ENCODE data around the gene ANKS1B. TPM values are rescaled to one million over a fixed set of nuclear protein-coding genes. Genes with fewer than 3 reads are reported as not detected.
"Not testable (repeated sequence)": the region's sequence is repeated elsewhere in the genome, so short reads cannot be mapped to it uniquely, and the experiment has no call there.

Gene ANKS1B
- total and polyA plus RNA-seq, 9 donors: 1.4 to 5.6 (median 2.7) TPM

DNA sequence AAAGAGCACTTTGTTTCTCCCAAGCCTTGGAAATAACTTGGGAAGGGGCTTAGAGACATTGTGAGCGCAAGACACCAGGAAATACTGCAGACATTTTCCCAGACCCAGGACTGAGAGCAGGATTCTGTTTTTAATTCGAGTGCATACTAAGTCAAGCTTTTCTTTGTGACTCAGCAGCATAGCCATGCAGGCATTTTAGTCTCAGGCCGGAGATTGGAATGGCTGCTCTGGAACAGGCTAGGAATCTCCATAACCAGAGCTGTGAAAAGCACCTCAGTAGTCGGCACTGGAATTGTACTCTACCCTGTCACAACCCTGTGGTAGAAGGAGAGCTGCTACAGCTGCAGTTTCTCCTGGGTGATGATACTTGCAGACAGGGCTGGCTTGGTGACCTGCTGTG lies 366.1 kb downstream of the ANKS1B start:
- 64% methylated on average over 3 of the region's 4 CpGs for WGBS (ENCODE audit: insufficient coverage)
- no peaks in the 10 kb centered on the region for H3K27me3 ChIP-seq (ENCODE audit: control insufficient read depth, insufficient read depth, low read length)
- H3K4me1 ChIP-seq (ENCODE audit: control insufficient read depth, insufficient read depth, low read length): no peaks in the 10 kb centered on the region
- no peak for DNase-seq
- H3K4me3 ChIP-seq (ENCODE audit: low read length): no peak overlapping the region
- H3K9me3 ChIP-seq (replicated peaks; ENCODE audit: control insufficient read depth, low read depth, low read length): peaks cover 26% of the 10 kb centered on the region
- H3K27ac ChIP-seq (ENCODE audit: low read length): no peak overlapping the region
- H3K36me3 ChIP-seq (ENCODE audit: control insufficient read depth, insufficient read depth, low read length): no peaks in the 10 kb centered on the region

DNA sequence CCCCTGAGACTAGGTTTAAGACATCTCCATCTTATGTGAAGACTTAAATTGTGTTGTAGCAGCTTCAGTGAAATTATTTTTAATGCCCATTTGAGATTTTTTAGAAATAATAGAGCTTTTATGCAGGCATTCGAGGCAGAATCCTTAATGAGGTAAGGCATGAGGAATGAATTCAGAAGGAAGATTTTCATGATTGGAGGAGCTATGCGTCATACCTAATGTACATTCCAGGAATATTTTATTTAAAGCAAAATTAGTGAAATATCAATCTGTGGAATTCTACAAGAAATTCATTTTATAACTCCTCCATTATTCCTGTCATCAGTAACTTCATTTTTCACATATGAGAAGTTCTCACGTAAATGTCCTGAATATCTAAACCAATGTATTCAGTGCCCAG lies 373.1 kb downstream of the ANKS1B start:
- Histone ChIP-seq H3K9me3 (replicated peaks; ENCODE audit: control insufficient read depth, low read depth, low read length) (no peaks in the 10 kb centered on the region), H3K4me3 (ENCODE audit: low read length) (no peak overlapping the region), H3K36me3 (ENCODE audit: control insufficient read depth, insufficient read depth, low read length) (no peaks in the 10 kb centered on the region), H3K27ac (ENCODE audit: low read length) (no peak overlapping the region), H3K4me1 (ENCODE audit: control insufficient read depth, insufficient read depth, low read length) (no peaks in the 10 kb centered on the region), H3K27me3 (ENCODE audit: control insufficient read depth, insufficient read depth, low read length) (no peaks in the 10 kb centered on the region)
- DNase-seq: no peak
- WGBS (ENCODE audit: insufficient coverage): no CpG with 5 or more reads among the region's 3 CpGs

DNA sequence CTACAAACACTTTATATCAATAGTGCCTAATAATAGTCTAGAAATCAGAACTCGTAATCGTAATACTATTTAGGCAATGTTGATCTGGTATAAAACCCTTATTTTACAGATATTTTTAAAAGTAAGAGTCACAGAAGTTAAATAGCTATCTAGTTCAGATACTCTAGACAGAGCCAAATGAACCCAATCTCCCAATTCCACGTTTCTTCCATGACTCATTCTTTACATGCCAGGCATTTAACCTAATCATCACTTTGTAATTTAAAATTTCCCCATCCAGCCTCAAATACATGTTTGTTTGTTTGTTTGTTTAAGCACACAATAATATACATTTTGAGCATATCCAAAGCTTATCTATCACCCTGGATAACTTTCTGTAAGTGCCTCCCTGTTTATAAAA lies 373.6 kb downstream of the ANKS1B start:
- no peak for DNase-seq
- H3K4me1 ChIP-seq (ENCODE audit: control insufficient read depth, insufficient read depth, low read length): no peaks in the 10 kb centered on the region
- no peaks in the 10 kb centered on the region for H3K36me3 ChIP-seq (ENCODE audit: control insufficient read depth, insufficient read depth, low read length)
- no peak overlapping the region for H3K27ac ChIP-seq (ENCODE audit: low read length)
- H3K4me3 ChIP-seq (ENCODE audit: low read length): no peak overlapping the region
- no peaks in the 10 kb centered on the region for H3K9me3 ChIP-seq (replicated peaks; ENCODE audit: control insufficient read depth, low read depth, low read length)
- no CpG with 5 or more reads among the region's 3 CpGs for WGBS (ENCODE audit: insufficient coverage)
- no peaks in the 10 kb centered on the region for H3K27me3 ChIP-seq (ENCODE audit: control insufficient read depth, insufficient read depth, low read length)

DNA sequence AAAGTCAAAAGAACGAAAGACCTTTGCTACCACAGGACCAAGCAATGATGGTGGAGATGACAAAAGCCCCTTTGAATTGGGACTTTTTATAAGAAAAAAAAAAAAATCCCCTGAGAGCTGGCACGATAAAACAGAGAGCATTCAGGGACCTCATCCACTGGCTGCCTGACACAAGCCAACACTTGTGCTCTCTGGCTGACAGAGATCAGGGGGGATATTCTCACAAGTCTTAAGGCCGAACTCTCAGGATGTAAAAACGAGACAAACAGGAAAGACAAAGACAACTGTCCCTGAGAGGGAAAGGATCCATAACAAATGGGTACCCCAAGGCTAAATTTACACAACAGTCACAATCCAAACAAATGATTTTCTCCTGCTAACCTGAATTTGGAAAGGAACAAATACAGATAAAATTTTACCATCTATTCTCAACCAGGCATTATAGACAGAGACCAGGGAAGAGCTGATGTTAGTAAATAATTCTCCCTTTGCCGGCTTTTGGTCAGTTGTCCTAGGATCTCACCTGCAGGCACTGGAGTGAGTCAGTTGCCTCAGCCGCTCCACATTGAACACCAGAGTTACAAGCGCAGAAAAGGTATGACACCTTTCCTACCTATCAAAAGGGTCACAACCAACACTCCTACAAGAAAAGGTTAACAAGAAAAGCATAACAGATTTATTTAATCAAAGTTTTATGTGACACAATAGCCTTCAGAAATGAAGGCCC lies 375.1 kb downstream of the ANKS1B start:
- Histone ChIP-seq H3K36me3 (ENCODE audit: control insufficient read depth, insufficient read depth, low read length) (no peaks in the 10 kb centered on the region), H3K4me3 (ENCODE audit: low read length) (no peak overlapping the region), H3K27me3 (ENCODE audit: control insufficient read depth, insufficient read depth, low read length) (no peaks in the 10 kb centered on the region), H3K4me1 (ENCODE audit: control insufficient read depth, insufficient read depth, low read length) (no peaks in the 10 kb centered on the region), H3K27ac (ENCODE audit: low read length) (no peak overlapping the region), H3K9me3 (replicated peaks; ENCODE audit: control insufficient read depth, low read depth, low read length) (no peaks in the 10 kb centered on the region)
- DNase-seq: no peak
- WGBS (ENCODE audit: insufficient coverage): 60% methylated on average over 3 of the region's 7 CpGs

DNA sequence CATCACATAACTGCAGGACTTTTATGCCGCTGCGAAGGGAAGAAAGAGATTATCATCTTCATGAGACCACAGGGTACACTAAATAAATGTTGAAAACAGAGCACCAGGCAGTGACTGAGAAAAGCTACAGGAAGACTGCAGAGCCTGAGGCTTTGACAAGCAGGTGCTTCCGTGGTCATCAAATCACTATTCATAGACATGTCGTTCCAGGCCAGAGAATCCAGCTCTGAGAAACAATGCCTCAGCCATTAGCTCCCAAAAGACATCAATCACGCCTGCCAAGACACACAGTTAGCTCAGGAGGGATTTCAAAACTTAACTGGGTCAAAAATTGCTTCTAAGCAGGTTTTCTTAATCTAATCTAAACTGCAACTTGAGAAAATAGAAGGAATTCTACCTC lies 384.3 kb downstream of the ANKS1B start:
- no peak overlapping the region for H3K27ac ChIP-seq (ENCODE audit: low read length)
- WGBS (ENCODE audit: insufficient coverage): 47% methylated on average over 3 of the region's 5 CpGs
- H3K9me3 ChIP-seq (replicated peaks; ENCODE audit: control insufficient read depth, low read depth, low read length): no peaks in the 10 kb centered on the region
- H3K36me3 ChIP-seq (ENCODE audit: control insufficient read depth, insufficient read depth, low read length): no peaks in the 10 kb centered on the region
- no peak overlapping the region for H3K4me3 ChIP-seq (ENCODE audit: low read length)
- H3K27me3 ChIP-seq (ENCODE audit: control insufficient read depth, insufficient read depth, low read length): no peaks in the 10 kb centered on the region
- no peaks in the 10 kb centered on the region for H3K4me1 ChIP-seq (ENCODE audit: control insufficient read depth, insufficient read depth, low read length)
- no peak for DNase-seq

DNA sequence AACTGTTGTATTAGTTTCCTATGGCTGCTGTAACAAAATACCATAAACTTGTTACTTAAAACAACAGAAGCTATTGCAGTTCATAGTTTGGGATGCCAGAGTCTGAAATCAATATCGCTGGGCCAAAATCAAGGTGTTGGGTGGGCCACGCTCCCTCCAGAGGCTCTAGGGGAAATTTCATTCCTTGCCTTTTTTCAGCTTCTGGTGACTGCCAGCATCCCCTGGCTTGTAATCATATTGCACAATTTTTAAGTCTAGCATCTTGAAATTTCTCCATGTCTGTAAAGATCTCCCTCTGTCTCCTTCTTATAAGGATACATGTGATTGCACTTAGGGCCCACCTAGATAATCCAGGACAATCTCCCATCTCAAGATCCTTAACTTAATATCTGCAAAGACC lies 386.0 kb downstream of the ANKS1B start:
- WGBS (ENCODE audit: insufficient coverage): 80% methylated on average over 1 of the region's 2 CpGs
- no peak for DNase-seq

DNA sequence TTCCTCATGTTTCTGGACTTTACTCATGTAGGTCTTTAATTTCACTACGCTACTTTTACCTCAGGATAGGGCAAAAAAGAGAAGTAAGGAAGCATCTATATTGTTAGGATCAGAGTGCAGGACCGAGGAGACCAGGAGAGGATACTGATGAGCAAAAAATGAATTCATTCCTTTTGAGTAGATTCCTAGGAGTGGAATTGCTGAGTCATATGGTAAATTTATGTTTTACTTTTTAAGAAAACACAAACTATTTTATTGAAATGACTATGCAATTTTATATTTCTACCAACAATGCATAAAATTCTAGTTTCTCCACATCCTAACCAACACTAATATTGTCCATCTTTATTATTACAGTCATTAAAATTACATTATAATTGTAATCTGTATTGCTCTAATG lies 388.0 kb downstream of the ANKS1B start:
- Histone ChIP-seq H3K27me3 (ENCODE audit: control insufficient read depth, insufficient read depth, low read length) (no peaks in the 10 kb centered on the region), H3K4me3 (ENCODE audit: low read length) (no peak overlapping the region), H3K9me3 (replicated peaks; ENCODE audit: control insufficient read depth, low read depth, low read length) (no peaks in the 10 kb centered on the region), H3K36me3 (ENCODE audit: control insufficient read depth, insufficient read depth, low read length) (no peaks in the 10 kb centered on the region), H3K4me1 (ENCODE audit: control insufficient read depth, insufficient read depth, low read length) (no peaks in the 10 kb centered on the region), H3K27ac (ENCODE audit: low read length) (no peak overlapping the region)
- no peak for DNase-seq
- WGBS (ENCODE audit: insufficient coverage): no CpG with 5 or more reads among the region's 2 CpGs

More for the DNA sequence above, 386.0 kb downstream of the ANKS1B start:
- Histone ChIP-seq H3K4me1 (ENCODE audit: control insufficient read depth, insufficient read depth, low read length) (no peaks in the 10 kb centered on the region), H3K27me3 (ENCODE audit: control insufficient read depth, insufficient read depth, low read length) (no peaks in the 10 kb centered on the region), H3K36me3 (ENCODE audit: control insufficient read depth, insufficient read depth, low read length) (no peaks in the 10 kb centered on the region), H3K27ac (ENCODE audit: low read length) (no peak overlapping the region), H3K9me3 (replicated peaks; ENCODE audit: control insufficient read depth, low read depth, low read length) (no peaks in the 10 kb centered on the region), H3K4me3 (ENCODE audit: low read length) (no peak overlapping the region)

DNA sequence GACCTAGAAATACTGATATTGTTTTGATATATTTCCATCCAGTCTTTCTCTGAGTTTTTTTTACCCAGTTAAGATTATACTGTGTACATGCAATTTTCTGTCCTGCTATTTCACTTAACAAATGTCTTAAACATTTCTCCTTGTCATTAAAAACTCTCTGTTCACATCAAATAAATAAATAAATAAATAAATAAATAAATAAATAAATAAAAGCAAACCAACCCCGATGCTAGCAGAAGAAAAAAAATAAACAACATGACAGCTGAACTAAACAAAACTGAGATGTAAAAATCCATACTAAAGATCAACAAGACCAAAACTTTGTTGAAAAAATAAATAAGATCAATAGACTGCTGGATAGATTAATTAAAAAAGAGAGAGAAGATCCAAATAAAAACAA lies 407.6 kb downstream of the ANKS1B start:
- no CpG with 5 or more reads among the region's 1 CpG for WGBS (ENCODE audit: insufficient coverage)
- not testable (repeated sequence) for DNase-seq

DNA sequence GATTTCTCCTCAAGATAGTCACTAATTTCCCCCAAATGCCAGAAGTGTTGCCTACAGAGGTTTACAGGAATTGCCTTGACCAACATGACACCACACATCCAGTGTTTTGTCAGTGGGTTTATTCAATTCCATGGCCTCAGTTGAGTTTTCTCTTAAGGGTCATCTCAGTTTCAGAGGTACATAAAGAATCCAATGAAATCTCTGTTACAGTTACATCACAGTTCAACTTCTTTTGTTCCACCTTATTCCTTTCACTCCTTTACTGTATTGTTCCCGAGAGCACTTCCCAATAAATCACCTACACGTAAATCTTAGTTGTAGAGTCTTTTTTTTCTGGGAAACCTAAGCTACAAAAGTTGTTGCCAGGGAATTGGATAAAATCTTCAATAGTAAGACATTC lies 410.8 kb downstream of the ANKS1B start:
- WGBS (ENCODE audit: insufficient coverage): no CpG with 5 or more reads among the region's 2 CpGs
- no peaks in the 10 kb centered on the region for H3K9me3 ChIP-seq (replicated peaks; ENCODE audit: control insufficient read depth, low read depth, low read length)
- DNase-seq: no peak
- H3K27ac ChIP-seq (ENCODE audit: low read length): no peak overlapping the region
- H3K27me3 ChIP-seq (ENCODE audit: control insufficient read depth, insufficient read depth, low read length): no peaks in the 10 kb centered on the region
- no peaks in the 10 kb centered on the region for H3K4me1 ChIP-seq (ENCODE audit: control insufficient read depth, insufficient read depth, low read length)
- H3K4me3 ChIP-seq (ENCODE audit: low read length): no peak overlapping the region
- no peaks in the 10 kb centered on the region for H3K36me3 ChIP-seq (ENCODE audit: control insufficient read depth, insufficient read depth, low read length)

More for the DNA sequence above, 407.6 kb downstream of the ANKS1B start:
- H3K4me3 ChIP-seq (ENCODE audit: low read length); H3K9me3 ChIP-seq (replicated peaks; ENCODE audit: control insufficient read depth, low read depth, low read length); H3K27ac ChIP-seq (ENCODE audit: low read length); H3K4me1 ChIP-seq (ENCODE audit: control insufficient read depth, insufficient read depth, low read length); H3K36me3 ChIP-seq (ENCODE audit: control insufficient read depth, insufficient read depth, low read length); H3K27me3 ChIP-seq (ENCODE audit: control insufficient read depth, insufficient read depth, low read length): not testable (repeated sequence)

DNA sequence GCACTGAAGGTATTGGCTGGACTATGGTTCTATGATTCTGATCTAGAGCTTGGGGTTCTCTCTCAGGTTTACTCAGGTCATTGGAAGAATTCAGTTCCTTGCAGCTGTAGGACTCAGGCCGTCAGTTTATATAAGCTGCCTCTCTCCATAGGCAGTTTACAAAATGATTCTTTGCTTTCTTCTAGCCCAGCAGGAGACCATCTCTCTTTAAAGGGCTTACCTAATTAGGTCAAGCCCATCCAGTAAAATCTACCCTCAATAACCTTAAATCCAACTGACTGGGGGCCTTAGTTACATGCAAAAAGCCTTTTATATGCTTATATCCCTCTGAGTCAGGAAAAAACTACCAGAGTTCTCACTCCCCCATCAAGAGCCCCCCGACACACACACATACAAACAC lies 417.7 kb downstream of the ANKS1B start:
- H3K9me3 ChIP-seq (replicated peaks; ENCODE audit: control insufficient read depth, low read depth, low read length): no peaks in the 10 kb centered on the region
- WGBS (ENCODE audit: insufficient coverage): no CpG with 5 or more reads among the region's 2 CpGs
- DNase-seq: no peak
- no peaks in the 10 kb centered on the region for H3K27me3 ChIP-seq (ENCODE audit: control insufficient read depth, insufficient read depth, low read length)
- H3K4me3 ChIP-seq (ENCODE audit: low read length): no peak overlapping the region
- no peaks in the 10 kb centered on the region for H3K4me1 ChIP-seq (ENCODE audit: control insufficient read depth, insufficient read depth, low read length)
- no peaks in the 10 kb centered on the region for H3K36me3 ChIP-seq (ENCODE audit: control insufficient read depth, insufficient read depth, low read length)
- H3K27ac ChIP-seq (ENCODE audit: low read length): no peak overlapping the region

DNA sequence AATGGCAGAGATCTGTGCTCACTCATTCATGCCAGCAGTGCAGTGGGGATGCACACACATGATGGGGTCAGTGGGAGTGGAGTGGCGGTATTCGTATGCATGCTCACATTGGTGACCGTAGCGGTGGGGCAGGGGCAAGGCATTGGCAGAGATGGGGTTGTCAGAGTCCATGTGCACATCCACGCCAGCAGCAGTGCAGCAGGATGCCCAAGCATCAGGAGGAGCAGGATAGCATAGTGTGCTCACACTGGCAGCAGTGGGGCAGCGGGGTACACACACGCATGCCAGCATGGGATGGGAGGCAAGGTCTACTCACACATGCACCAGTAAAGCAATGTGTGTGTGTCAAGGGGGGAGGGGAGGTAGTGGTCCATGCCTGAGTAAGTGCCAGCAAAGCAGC lies 426.6 kb downstream of the ANKS1B start:
- WGBS (ENCODE audit: insufficient coverage): 96% methylated on average over 7 of the region's 7 CpGs
- DNase-seq: no peak
- H3K27me3 ChIP-seq (ENCODE audit: control insufficient read depth, insufficient read depth, low read length): no peaks in the 10 kb centered on the region

More for the DNA sequence above, 426.6 kb downstream of the ANKS1B start:
- no peak overlapping the region for H3K4me3 ChIP-seq (ENCODE audit: low read length)
- no peak overlapping the region for H3K27ac ChIP-seq (ENCODE audit: low read length)
- no peaks in the 10 kb centered on the region for H3K4me1 ChIP-seq (ENCODE audit: control insufficient read depth, insufficient read depth, low read length)
- H3K9me3 ChIP-seq (replicated peaks; ENCODE audit: control insufficient read depth, low read depth, low read length): no peaks in the 10 kb centered on the region
- no peaks in the 10 kb centered on the region for H3K36me3 ChIP-seq (ENCODE audit: control insufficient read depth, insufficient read depth, low read length)

Measured in muscle of leg (tissue), 11 donors.